GM13976 (cell line): Measurements from ENCODE around the gene SUPT20H.

Experiments used
- DNase-seq: peaks from one replicate; pipeline ENCODE4 v3.0.0; 2012; ENCODE audit warnings: low spot score
- CTCF ChIP-seq: IDR thresholded peaks from 2 replicates; pipeline ENCODE4 v1.5.1; 2012; ENCODE audit warnings: borderline replicate concordance, mild to moderate bottlenecking; ENCODE audit not compliant: insufficient read depth; ENCODE audit errors: extremely low read depth, missing control alignments, control extremely low read depth
- in situ Hi-C: fragments of 300-500 bp; cut with MboI; formaldehyde crosslinking; loops from one replicate; pipeline ENCODE4 v1.12.0; 2022; ENCODE audit warnings: low sequenced_read_pairs, mixed read lengths, inconsistent platforms; ENCODE audit not compliant: unreplicated experiment

Gene SUPT20H

GRCh38 chr13:37058910-37059847, at the start of gene SUPT20H:
TSS of gene SUPT20H (minus strand) at chr13:37059688. CDS start at chr13:37051490, 8,198 bp downstream.
- TF ChIP-seq CTCF = peak; percentile 6
- in situ Hi-C loops = no loop called here
- peak; percentile 94 for DNase-seq

- in situ Hi-C loops = loop anchor here (25.0 kb wide), 1 partner anchor 478 kb away; the partner anchor contains the start of gene POSTN
- TF ChIP-seq CTCF = peak; percentile 10
- DNase-seq = no peak
Observed at GRCh38 chr13:37109051-37109678, 49.7 kb upstream of the SUPT20H start.

GRCh38 chr13:37107868-37108267, 48.4 kb upstream of the SUPT20H start:
- no peak for DNase-seq
- TF ChIP-seq CTCF = no peak
- in situ Hi-C loops = loop anchor here (25.0 kb wide), 1 partner anchor 479 kb away; the partner anchor contains the start of gene POSTN

GRCh38 chr13:37107456-37107855, 48.0 kb upstream of the SUPT20H start:
- TF ChIP-seq CTCF = no peak
- in situ Hi-C loops = loop anchor here (25.0 kb wide), 1 partner anchor 480 kb away; the partner anchor contains the start of gene POSTN

GRCh38 chr13:37106642-37107041, 47.2 kb upstream of the SUPT20H start:
- DNase-seq = no peak
- in situ Hi-C loops = loop anchor here (25.0 kb wide), 1 partner anchor 481 kb away; the partner anchor contains the start of gene POSTN
- no peak for TF ChIP-seq CTCF

More at GRCh38 chr13:37107456-37107855, 48.0 kb upstream of the SUPT20H start:
- no peak for DNase-seq

- in situ Hi-C loops = loop anchor here (25.0 kb wide), 1 partner anchor 482 kb away; the partner anchor contains the start of gene POSTN
- DNase-seq = no peak
- no peak for TF ChIP-seq CTCF
Observed at GRCh38 chr13:37105251-37105714, 45.8 kb upstream of the SUPT20H start, which contains the start of gene CSNK1A1L. TSS of gene CSNK1A1L (minus strand) at chr13:37105664. CDS start at chr13:37105256, 408 bp downstream.
